ENCODE data around the gene CPLANE2.
"Not testable (repeated sequence)": the region's sequence is repeated elsewhere in the genome, so short reads cannot be mapped to it uniquely, and the experiment has no call there.

CPLANE2 gene

GRCh38 chr1:16248603-16249516, 11.9 kb upstream of the CPLANE2 start:
- no peak for DNase-seq

- no peak for DNase-seq
These were observed 11.0 kb upstream of the CPLANE2 start for GRCh38 chr1:16248007-16248436.

- DNase-seq = no peak
These were observed 10.5 kb upstream of the CPLANE2 start for GRCh38 chr1:16247441-16247840.

GRCh38 chr1:16246961-16247360, 10.0 kb upstream of the CPLANE2 start:
- no peak for DNase-seq

GRCh38 chr1:16246239-16246638, 9.3 kb upstream of the CPLANE2 start:
- DNase-seq = not testable (repeated sequence)

- no peak for DNase-seq
These were observed 8.7 kb upstream of the CPLANE2 start for GRCh38 chr1:16245476-16246196.

GRCh38 chr1:16244650-16245285, 7.8 kb upstream of the CPLANE2 start:
- no peak for DNase-seq

- peak; percentile 81 for DNase-seq
These were observed 7.1 kb upstream of the CPLANE2 start for GRCh38 chr1:16243936-16244649.

- no peak for DNase-seq
These were observed 6.2 kb upstream of the CPLANE2 start for GRCh38 chr1:16243215-16243610.

GRCh38 chr1:16242556-16243214, 5.7 kb upstream of the CPLANE2 start:
- no peak for DNase-seq

GRCh38 chr1:16241221-16241708, 4.3 kb upstream of the CPLANE2 start:
- DNase-seq = no peak

- no peak for DNase-seq
These were observed 3.0 kb upstream of the CPLANE2 start for GRCh38 chr1:16239972-16240491.

- DNase-seq = no peak
These were observed 404 bp upstream of the CPLANE2 start for GRCh38 chr1:16237343-16237830.

GRCh38 chr1:16235944-16236510, 956 bp downstream of the CPLANE2 start:
- DNase-seq = peak; percentile 63

GRCh38 chr1:16235347-16235746, 1.6 kb downstream of the CPLANE2 start:
- no peak for DNase-seq

GRCh38 chr1:16233431-16233830, 3.6 kb downstream of the CPLANE2 start:
- DNase-seq = no peak

- DNase-seq = no peak
These were observed 4.7 kb downstream of the CPLANE2 start for GRCh38 chr1:16232316-16232710.

GRCh38 chr1:16231331-16232315, 5.4 kb downstream of the CPLANE2 start:
- no peak for DNase-seq

- DNase-seq = no peak
These were observed 6.2 kb downstream of the CPLANE2 start for GRCh38 chr1:16230744-16231143.

All from CD4-positive, alpha-beta T cell treated with Interleukin-10 for 1 hour (primary cell).